ENCODE measurements around the gene ABL2.

DNA sequence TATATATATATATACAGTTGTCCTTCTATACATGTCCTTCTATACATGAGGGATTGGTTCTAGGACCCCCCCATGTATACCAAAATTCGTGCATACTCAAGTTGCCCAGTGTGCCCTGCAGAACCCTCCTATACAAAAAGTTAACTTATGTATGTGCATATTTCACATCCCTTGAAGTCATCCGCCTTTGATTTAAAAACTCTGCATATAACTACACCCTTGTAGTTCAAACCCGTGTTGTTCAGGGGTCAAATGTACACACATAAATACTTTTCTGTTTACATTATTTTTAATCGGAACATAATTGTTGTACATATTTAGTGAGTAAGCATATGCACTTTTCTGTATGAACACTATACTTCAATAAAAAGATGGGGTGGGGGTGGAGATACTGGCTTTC is 7.7 kb upstream of the ABL2 start:
- TF ChIP-seq, protein P1, sequence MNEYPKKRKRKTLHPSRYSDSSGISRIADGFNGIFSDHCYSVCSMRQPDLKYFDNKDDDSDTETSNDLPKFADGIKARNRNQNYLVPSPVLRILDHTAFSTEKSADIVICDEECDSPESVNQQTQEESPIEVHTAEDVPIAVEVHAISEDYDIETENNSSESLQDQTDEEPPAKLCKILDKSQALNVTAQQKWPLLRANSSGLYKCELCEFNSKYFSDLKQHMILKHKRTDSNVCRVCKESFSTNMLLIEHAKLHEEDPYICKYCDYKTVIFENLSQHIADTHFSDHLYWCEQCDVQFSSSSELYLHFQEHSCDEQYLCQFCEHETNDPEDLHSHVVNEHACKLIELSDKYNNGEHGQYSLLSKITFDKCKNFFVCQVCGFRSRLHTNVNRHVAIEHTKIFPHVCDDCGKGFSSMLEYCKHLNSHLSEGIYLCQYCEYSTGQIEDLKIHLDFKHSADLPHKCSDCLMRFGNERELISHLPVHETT (CRISPR knock-in tag; conservative IDR thresholded peaks at IDR 0.05 in 1 of 2, IDR thresholded peaks at IDR 0.05 in 1 of 2): no peak
- TF ChIP-seq POLR2AphosphoS5 (IDR thresholded peaks at IDR 0.05; ENCODE audit: control insufficient read depth, insufficient read depth, low read depth, low read length): no peak
- TF ChIP-seq BHLHE40 (IDR thresholded peaks at IDR 0.05; ENCODE audit: low read length): no peak
- no peak for TF ChIP-seq CTCF (IDR thresholded peaks at IDR 0.05 in 2 of 3, conservative IDR thresholded peaks at IDR 0.05 in 1 of 3; ENCODE audit: insufficient read depth in 2 of 3, low read depth in 1 of 3, low read length in 3 of 3)
- TF ChIP-seq U2AF2 (optimal IDR thresholded peaks at IDR 0.05; ENCODE audit: low read depth, low read length): no peak
- no peak for TF ChIP-seq NONO (IDR thresholded peaks at IDR 0.05; ENCODE audit: low read depth in 2 of 2, low read length in 1 of 2)
- TF ChIP-seq CBX2 (IDR thresholded peaks at IDR 0.05; ENCODE audit: insufficient read depth, low read length, poor library complexity, severe bottlenecking): no peak
- no peak for TF ChIP-seq RBM14 (IDR thresholded peaks at IDR 0.05; ENCODE audit: borderline replicate concordance, insufficient read depth, low read depth, low read length)
- no peak for TF ChIP-seq RNF2 (IDR thresholded peaks at IDR 0.05)
- no peak for TF ChIP-seq CREB1 (IDR thresholded peaks at IDR 0.05)
- TF ChIP-seq CREB1 (CRISPR knock-in tag; IDR thresholded peaks at IDR 0.05): no peak
- TF ChIP-seq RBM25 (IDR thresholded peaks at IDR 0.05; ENCODE audit: low read depth, low read length, severe bottlenecking): no peak
- TF ChIP-seq BACH1 (tag; IDR thresholded peaks at IDR 0.05): no peak
- TF ChIP-seq ZNF124 (CRISPR knock-in tag; IDR thresholded peaks at IDR 0.05): no peak
- TF ChIP-seq ETS2 (tag; IDR thresholded peaks at IDR 0.05; ENCODE audit: borderline replicate concordance, poor library complexity, severe bottlenecking): no peak
